ENCODE results near the gene CCHCR1. TPM values are rescaled to one million over a fixed set of nuclear protein-coding genes. Genes with fewer than 3 reads are reported as not detected.
A peak's percentile ranks its signal among the peaks of the same experiment; 100 is the strongest.
"Not testable (repeated sequence)": the region's sequence is repeated elsewhere in the genome, so short reads cannot be mapped to it uniquely, and the experiment has no call there.

The CCHCR1 gene
- 25.5 and 25.9 TPM in 2 replicates for total RNA-seq (2014; rRNA removed; shearing (Covaris generic))

GRCh38 chr6:31157513-31158139, at the start of gene CCHCR1:
Gene CCHCR1 (minus strand): TSS chr6:31157802. CDS start chr6:31157600, 202 bp downstream.
- no peak for DNase-seq (ENCODE audit: low read depth)

GRCh38 chr6:31205638-31206037, 48.0 kb upstream of the CCHCR1 start:
- no peak for DNase-seq (ENCODE audit: low read depth)

GRCh38 chr6:31204751-31205145, 47.1 kb upstream of the CCHCR1 start:
- DNase-seq (ENCODE audit: low read depth), result peak; percentile 66

- DNase-seq (ENCODE audit: low read depth), result peak; percentile 82
Measured at GRCh38 chr6:31203345-31203979, 45.9 kb upstream of the CCHCR1 start.

GRCh38 chr6:31202259-31203166, 44.9 kb upstream of the CCHCR1 start:
- peak; percentile 39 for DNase-seq (ENCODE audit: low read depth)

GRCh38 chr6:31199105-31199452, 41.5 kb upstream of the CCHCR1 start:
- not testable (repeated sequence) for DNase-seq (ENCODE audit: low read depth)

- DNase-seq (ENCODE audit: low read depth), result peak; percentile 93
Measured at GRCh38 chr6:31197559-31198305, 40.1 kb upstream of the CCHCR1 start.

- DNase-seq (ENCODE audit: low read depth), result not testable (repeated sequence)
Measured at GRCh38 chr6:31196251-31197022, 38.8 kb upstream of the CCHCR1 start.

GRCh38 chr6:31195308-31195979, 37.8 kb upstream of the CCHCR1 start:
- not testable (repeated sequence) for DNase-seq (ENCODE audit: low read depth)

- DNase-seq (ENCODE audit: low read depth), result no peak
Measured at GRCh38 chr6:31194061-31194834, 36.6 kb upstream of the CCHCR1 start.

GRCh38 chr6:31193206-31193605, 35.6 kb upstream of the CCHCR1 start:
- DNase-seq (ENCODE audit: low read depth), result no peak

GRCh38 chr6:31192431-31193105, 35.0 kb upstream of the CCHCR1 start:
- DNase-seq (ENCODE audit: low read depth), result peak; percentile 86

GRCh38 chr6:31190488-31190887, 32.9 kb upstream of the CCHCR1 start:
- no peak for DNase-seq (ENCODE audit: low read depth)

GRCh38 chr6:31189223-31189622, 31.6 kb upstream of the CCHCR1 start:
- DNase-seq (ENCODE audit: low read depth), result not testable (repeated sequence)

- no peak for DNase-seq (ENCODE audit: low read depth)
Measured at GRCh38 chr6:31187780-31188194, 30.2 kb upstream of the CCHCR1 start.

- no peak for DNase-seq (ENCODE audit: low read depth)
Measured at GRCh38 chr6:31186052-31186734, 28.6 kb upstream of the CCHCR1 start.

GRCh38 chr6:31185695-31186051, 28.1 kb upstream of the CCHCR1 start:
- DNase-seq (ENCODE audit: low read depth), result not testable (repeated sequence)

GRCh38 chr6:31183859-31184258, 26.3 kb upstream of the CCHCR1 start:
- DNase-seq (ENCODE audit: low read depth), result not testable (repeated sequence)

Measured in M059J (cell line).